Measurements from ENCODE around the gene CHCHD6.

DNA sequence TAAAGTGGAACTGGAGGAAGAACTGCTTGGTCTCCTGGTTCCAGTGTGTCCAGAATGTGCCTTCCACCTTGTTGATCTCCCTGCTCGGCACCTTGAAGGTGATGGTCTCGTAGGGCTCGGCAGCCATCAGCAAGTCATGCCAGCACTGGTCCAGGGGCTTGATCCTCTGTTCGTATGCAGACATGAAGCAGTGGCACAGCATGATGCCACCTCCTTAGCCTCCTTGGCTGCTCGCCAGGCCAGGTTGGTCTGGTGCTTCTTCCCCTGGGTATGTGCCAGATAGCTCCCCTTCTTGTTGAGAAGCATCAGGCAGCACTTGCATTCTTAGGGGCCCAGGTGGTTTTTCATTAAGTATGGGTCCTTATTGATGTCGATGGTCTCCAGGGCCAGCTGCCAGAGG lies 31.3 kb upstream of the CHCHD6 start:
- TF ChIP-seq, protein P1, sequence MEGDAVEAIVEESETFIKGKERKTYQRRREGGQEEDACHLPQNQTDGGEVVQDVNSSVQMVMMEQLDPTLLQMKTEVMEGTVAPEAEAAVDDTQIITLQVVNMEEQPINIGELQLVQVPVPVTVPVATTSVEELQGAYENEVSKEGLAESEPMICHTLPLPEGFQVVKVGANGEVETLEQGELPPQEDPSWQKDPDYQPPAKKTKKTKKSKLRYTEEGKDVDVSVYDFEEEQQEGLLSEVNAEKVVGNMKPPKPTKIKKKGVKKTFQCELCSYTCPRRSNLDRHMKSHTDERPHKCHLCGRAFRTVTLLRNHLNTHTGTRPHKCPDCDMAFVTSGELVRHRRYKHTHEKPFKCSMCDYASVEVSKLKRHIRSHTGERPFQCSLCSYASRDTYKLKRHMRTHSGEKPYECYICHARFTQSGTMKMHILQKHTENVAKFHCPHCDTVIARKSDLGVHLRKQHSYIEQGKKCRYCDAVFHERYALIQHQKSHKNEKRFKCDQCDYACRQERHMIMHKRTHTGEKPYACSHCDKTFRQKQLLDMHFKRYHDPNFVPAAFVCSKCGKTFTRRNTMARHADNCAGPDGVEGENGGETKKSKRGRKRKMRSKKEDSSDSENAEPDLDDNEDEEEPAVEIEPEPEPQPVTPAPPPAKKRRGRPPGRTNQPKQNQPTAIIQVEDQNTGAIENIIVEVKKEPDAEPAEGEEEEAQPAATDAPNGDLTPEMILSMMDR (IDR thresholded peaks at IDR 0.05; ENCODE audit: insufficient read depth, low read length, poor library complexity, severe bottlenecking) = no peak
- TF ChIP-seq EZH2phosphoT487 (conservative IDR thresholded peaks at IDR 0.05; ENCODE audit: low read length) = no peak
